Smooth muscle cell (in vitro differentiated cells): ENCODE data around the gene MAGI2. TPM values are rescaled to one million over a fixed set of nuclear protein-coding genes. Genes with fewer than 3 reads are reported as not detected.

Experiments
- DNase-seq: peaks from one replicate; lab custom pipeline; 2025; ENCODE audit not compliant: unreplicated experiment; lab: John Stamatoyannopoulos, UW
- H2AFZ ChIP-seq: fragments of 200-600 bp; sonication (generic); 2 replicates; pipeline ENCODE4 v1.6.0; 2016; ENCODE audit warnings: antibody characterized with exemption, low read depth, mild to moderate bottlenecking
- H3F3A ChIP-seq: fragments of 200-600 bp; sonication (generic); 2 replicates; pipeline ENCODE4 v1.6.0; 2017; ENCODE audit warnings: antibody characterized with exemption, low read depth
- H3K27ac ChIP-seq: fragments of 200-600 bp; sonication (generic); 2 replicates; pipeline ENCODE4 v1.5.1; 2016; ENCODE audit warnings: low read depth, mild to moderate bottlenecking
- H3K27me3 ChIP-seq: fragments of 200-600 bp; sonication (generic); 2 replicates; pipeline ENCODE4 v1.6.1; 2016; ENCODE audit warnings: low read depth, mild to moderate bottlenecking
- H3K36me3 ChIP-seq: fragments of 200-600 bp; sonication (generic); 2 replicates; pipeline ENCODE4 v1.5.1; 2016; ENCODE audit warnings: low read depth
- H3K4me1 ChIP-seq: fragments of 200-600 bp; sonication (generic); 2 replicates; pipeline ENCODE4 v1.5.1; 2016; ENCODE audit warnings: low read depth
- H3K4me2 ChIP-seq: fragments of 200-600 bp; sonication (generic); 2 replicates; pipeline ENCODE4 v1.6.0; 2016; ENCODE audit warnings: mild to moderate bottlenecking
- H3K4me3 ChIP-seq: fragments of 200-600 bp; sonication (generic); 2 replicates; pipeline ENCODE4 v1.5.1; 2016; ENCODE audit warnings: mild to moderate bottlenecking
- H3K79me2 ChIP-seq: fragments of 200-600 bp; sonication (generic); 2 replicates; pipeline ENCODE4 v1.6.0; 2016; ENCODE audit warnings: low read depth, mild to moderate bottlenecking
- H3K9ac ChIP-seq: fragments of 200-600 bp; sonication (generic); 2 replicates; pipeline ENCODE4 v1.6.0; 2016; ENCODE audit warnings: low read depth
- H3K9me3 ChIP-seq: fragments of 200-600 bp; sonication (generic); replicated peaks from 2 replicates; pipeline ENCODE4 v1.5.1; 2016; ENCODE audit warnings: low read depth
- H4K20me1 ChIP-seq: fragments of 200-600 bp; sonication (generic); 2 replicates; pipeline ENCODE4 v1.6.0; 2016; ENCODE audit warnings: low read depth
- WGBS: methylation state at CpG from one replicate; pipeline ENCODE4 v1.1.7; 2016; ENCODE audit warnings: low lambda C conversion rate; 5-methylcytosine and 5-hydroxymethylcytosine counted together
- polyA plus RNA-seq: library from polyadenylated mRNA; unstranded; fragments of >200 nt; fragmentation: Nextera tagmentation; extraction: Ambion mirVana; gene quantifications from 2 replicates; pipeline ENCODE4 v1.2.1, GENCODE V29; 2016
- total RNA-seq: library from RNA; depleted of rRNA; stranded (reverse); fragments of >200 nt; gene quantifications from 2 replicates; pipeline ENCODE4 v1.2.3, GENCODE V29; 2014
- TF ChIP-seq, protein P1 (sequence below): fragments of 200-600 bp; sonication (generic); IDR thresholded peaks from 2 replicates; pipeline ENCODE4 v1.5.1; 2017; ENCODE audit warnings: borderline replicate concordance, mild to moderate bottlenecking, antibody characterized with exemption; ENCODE audit not compliant: insufficient read depth, poor library complexity, severe bottlenecking

Gene MAGI2
- total and polyA plus RNA-seq, 2 experiments from 2014 or later, result 3.4 to 10.7 TPM

DNA sequence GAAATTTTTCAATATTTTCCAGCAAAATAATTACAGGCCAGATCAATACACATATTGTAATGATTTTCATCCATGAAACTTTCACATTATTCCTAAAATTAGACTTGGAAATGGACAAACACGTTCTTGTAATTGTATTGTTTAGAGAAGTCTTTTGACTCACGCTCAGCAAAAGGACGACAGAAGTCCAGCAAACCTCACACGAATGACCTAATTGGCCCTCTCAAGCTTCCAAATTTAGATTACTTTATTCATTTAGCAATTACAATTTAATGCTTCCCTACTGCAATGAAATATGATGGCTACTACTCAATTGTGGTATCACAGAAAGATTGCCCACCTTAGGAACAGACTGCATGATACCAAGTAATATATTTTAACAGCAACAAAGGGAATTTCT, 702.2 kb downstream of the MAGI2 start:
- H3K4me1 ChIP-seq, result no peaks in the 10 kb centered on the region
- TF ChIP-seq, protein P1, sequence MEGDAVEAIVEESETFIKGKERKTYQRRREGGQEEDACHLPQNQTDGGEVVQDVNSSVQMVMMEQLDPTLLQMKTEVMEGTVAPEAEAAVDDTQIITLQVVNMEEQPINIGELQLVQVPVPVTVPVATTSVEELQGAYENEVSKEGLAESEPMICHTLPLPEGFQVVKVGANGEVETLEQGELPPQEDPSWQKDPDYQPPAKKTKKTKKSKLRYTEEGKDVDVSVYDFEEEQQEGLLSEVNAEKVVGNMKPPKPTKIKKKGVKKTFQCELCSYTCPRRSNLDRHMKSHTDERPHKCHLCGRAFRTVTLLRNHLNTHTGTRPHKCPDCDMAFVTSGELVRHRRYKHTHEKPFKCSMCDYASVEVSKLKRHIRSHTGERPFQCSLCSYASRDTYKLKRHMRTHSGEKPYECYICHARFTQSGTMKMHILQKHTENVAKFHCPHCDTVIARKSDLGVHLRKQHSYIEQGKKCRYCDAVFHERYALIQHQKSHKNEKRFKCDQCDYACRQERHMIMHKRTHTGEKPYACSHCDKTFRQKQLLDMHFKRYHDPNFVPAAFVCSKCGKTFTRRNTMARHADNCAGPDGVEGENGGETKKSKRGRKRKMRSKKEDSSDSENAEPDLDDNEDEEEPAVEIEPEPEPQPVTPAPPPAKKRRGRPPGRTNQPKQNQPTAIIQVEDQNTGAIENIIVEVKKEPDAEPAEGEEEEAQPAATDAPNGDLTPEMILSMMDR, result no peak
- H3K4me3 ChIP-seq, result no peak overlapping the region
- H3K36me3 ChIP-seq, result no peaks in the 10 kb centered on the region
- DNase-seq, result no peak
- peaks cover 8% of the 10 kb centered on the region for H3K9me3 ChIP-seq
- no peaks in the 10 kb centered on the region for H3F3A ChIP-seq
- H3K79me2 ChIP-seq, result no peaks in the 10 kb centered on the region
- H2AFZ ChIP-seq, result no peak overlapping the region
- H3K9ac ChIP-seq, result no peak overlapping the region
- no peaks in the 10 kb centered on the region for H3K27me3 ChIP-seq
- no peak overlapping the region for H3K4me2 ChIP-seq
- H4K20me1 ChIP-seq, result no peaks in the 10 kb centered on the region
- H3K27ac ChIP-seq, result no peak overlapping the region
- WGBS, result 90% methylated on average over 4 of the region's 4 CpGs

DNA sequence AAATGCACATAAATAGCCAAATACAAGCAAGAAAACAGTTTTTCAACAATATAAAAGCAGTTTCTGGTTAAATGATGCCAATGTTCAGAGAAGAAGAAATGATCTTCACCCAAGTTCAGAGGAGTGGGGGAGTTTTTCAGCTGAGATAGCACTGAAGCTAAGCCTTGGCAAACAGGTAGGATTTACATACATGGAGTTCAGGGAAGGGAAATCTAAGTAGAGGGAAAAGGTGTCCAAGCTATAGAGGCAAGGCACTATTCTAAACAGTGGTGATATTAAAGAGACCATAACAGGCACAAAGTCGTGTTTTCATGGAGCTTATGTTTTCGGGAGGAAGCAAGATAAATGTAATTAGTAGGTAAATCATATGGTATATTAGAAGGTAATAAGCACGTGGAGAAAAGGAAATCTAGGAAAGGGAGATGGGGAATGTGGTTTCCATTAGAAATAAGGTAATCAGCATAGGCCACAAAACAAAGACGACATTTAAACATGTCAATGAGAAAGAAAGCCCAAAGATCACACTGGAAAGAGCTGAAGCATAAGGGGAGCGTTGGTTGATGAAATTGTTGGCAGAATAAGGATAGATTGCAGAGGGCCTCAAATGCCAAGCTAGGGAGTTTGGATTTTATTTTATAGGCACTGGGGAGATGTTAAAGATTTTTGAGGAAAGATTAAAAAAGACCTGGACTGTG, 704.3 kb downstream of the MAGI2 start:
- Histone ChIP-seq H4K20me1 (no peaks in the 10 kb centered on the region), H3K4me2 (no peak overlapping the region), H3K4me3 (no peak overlapping the region), H2AFZ (no peak overlapping the region), H3K36me3 (no peaks in the 10 kb centered on the region), H3K9ac (no peak overlapping the region), H3K9me3 (peaks cover 8% of the 10 kb centered on the region), H3F3A (no peaks in the 10 kb centered on the region), H3K4me1 (no peaks in the 10 kb centered on the region), H3K27ac (no peak overlapping the region), H3K27me3 (no peaks in the 10 kb centered on the region), H3K79me2 (no peaks in the 10 kb centered on the region)
- 70% methylated on average over 5 of the region's 5 CpGs for WGBS
- no peak for DNase-seq
- TF ChIP-seq, protein P1, result no peak

DNA sequence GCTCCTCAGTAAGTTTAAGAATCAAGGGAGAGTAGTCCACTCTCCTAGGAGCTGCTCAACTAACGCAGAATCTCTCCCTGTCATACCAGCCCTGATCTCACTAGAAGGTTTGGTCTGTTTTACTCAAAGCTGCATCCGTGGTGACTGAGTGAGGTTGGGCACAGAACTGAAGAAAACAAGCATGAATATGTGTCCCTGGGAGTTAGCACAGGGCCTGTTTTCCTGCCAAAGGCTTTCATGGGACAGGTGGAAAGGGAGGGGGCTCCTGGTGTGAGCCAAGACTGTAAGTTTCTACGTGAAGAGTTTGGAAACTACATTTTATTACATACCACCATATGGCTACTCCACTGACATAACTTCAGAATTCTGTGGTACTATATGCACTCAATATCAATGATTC, 705.9 kb downstream of the MAGI2 start:
- H3K9ac ChIP-seq, result no peak overlapping the region
- H2AFZ ChIP-seq, result no peak overlapping the region
- TF ChIP-seq, protein P1, result no peak
- no peaks in the 10 kb centered on the region for H3K27me3 ChIP-seq
- H3F3A ChIP-seq, result no peaks in the 10 kb centered on the region
- H3K4me3 ChIP-seq, result no peak overlapping the region
- no peaks in the 10 kb centered on the region for H4K20me1 ChIP-seq
- 71% methylated on average over 3 of the region's 3 CpGs for WGBS
- DNase-seq, result no peak
- H3K79me2 ChIP-seq, result no peaks in the 10 kb centered on the region
- no peak overlapping the region for H3K27ac ChIP-seq
- no peaks in the 10 kb centered on the region for H3K36me3 ChIP-seq
- H3K4me2 ChIP-seq, result no peak overlapping the region
- no peaks in the 10 kb centered on the region for H3K4me1 ChIP-seq
- no peaks in the 10 kb centered on the region for H3K9me3 ChIP-seq

DNA sequence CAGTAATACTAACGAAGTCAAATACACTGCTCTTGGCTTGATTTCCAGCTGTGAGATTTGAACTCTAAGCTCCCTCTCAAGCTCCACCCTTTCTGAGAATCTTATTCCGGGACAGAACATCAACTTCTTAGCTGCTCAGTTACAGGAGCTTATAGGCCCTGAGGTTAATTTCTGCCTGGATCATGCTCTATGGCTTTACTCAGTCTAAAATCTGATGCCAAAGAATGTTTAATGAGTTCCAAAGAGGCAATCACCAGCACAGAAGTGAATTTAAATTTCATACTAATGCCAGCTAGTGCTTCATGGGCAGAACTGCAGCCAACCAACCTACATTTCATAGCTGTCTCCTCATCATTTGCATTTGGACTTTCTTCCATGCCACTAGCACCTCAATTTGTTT, 707.2 kb downstream of the MAGI2 start:
- Histone ChIP-seq H3K36me3 (no peaks in the 10 kb centered on the region), H3K9ac (no peak overlapping the region), H3K27ac (no peak overlapping the region), H3F3A (no peaks in the 10 kb centered on the region), H3K4me2 (no peak overlapping the region), H3K4me1 (no peaks in the 10 kb centered on the region), H3K79me2 (no peaks in the 10 kb centered on the region), H3K9me3 (no peaks in the 10 kb centered on the region), H3K4me3 (no peak overlapping the region), H2AFZ (no peak overlapping the region), H3K27me3 (no peaks in the 10 kb centered on the region), H4K20me1 (no peaks in the 10 kb centered on the region)
- TF ChIP-seq, protein P1, result no peak
- DNase-seq, result no peak
- 77% methylated on average over 2 of the region's 2 CpGs for WGBS
